GM12878 (cell line): ENCODE data around the gene EHMT2. TPM values are rescaled to one million over a fixed set of nuclear protein-coding genes. Genes with fewer than 3 reads are reported as not detected.
A peak's percentile ranks its signal among the peaks of the same experiment; 100 is the strongest.

ENCODE experiments used
- ATAC-seq: fragments of 200-7000 bp; cut with Tn5 transposase; 3 replicates; pipeline ENCODE4 v1.9.1; 2020; ENCODE audit warnings: mild to moderate bottlenecking, moderate library complexity
- BruUV-seq: library from RNA; stranded (reverse); fragments of 400-500 nt; replicated peaks from 2 replicates; lab custom pipeline; 2021; lab: Mats Ljungman, UMichigan
- CTCF ChIA-PET: fragments of 300-600 bp; sonication (Branson Sonifier 250); formaldehyde crosslinking; extraction: SDS; loops from one replicate; lab custom pipeline; 2021; ENCODE audit warnings: inconsistent platforms; lab: Yijun Ruan, JAX
- POLR2A ChIA-PET: fragments of 350-600 bp; formaldehyde crosslinking; extraction: SDS; loops from one replicate; lab custom pipeline; 2021; ENCODE audit warnings: inconsistent platforms; lab: Charles Lee
- RAD21 ChIA-PET: fragments of 300-600 bp; sonication (Branson Sonifier 250); formaldehyde crosslinking; loops from one replicate; lab custom pipeline; 2023; ENCODE audit warnings: antibody characterized with exemption; ENCODE audit not compliant: unreplicated experiment; lab: Charles Lee
- SMC1A ChIA-PET: fragments of 300-600 bp; sonication (Branson Sonifier 250); formaldehyde crosslinking; loops from one replicate; lab custom pipeline; 2023; ENCODE audit not compliant: unreplicated experiment, uncharacterized antibody; lab: Charles Lee
- DNase-seq: peaks from one replicate; pipeline ENCODE4 v3.0.0-alpha.2; 2011; ENCODE audit warnings: low read depth, low spot score
- FAIRE-seq: peaks from 3 replicates; lab custom pipeline; 2011; peaks lifted over from hg19 to GRCh38; lab: Jason Lieb, UNC
- H2AFZ ChIP-seq: 2 replicates; pipeline ENCODE4 v1.6.0; 2011; ENCODE audit warnings: low read depth, low read length, control low read depth; ENCODE audit not compliant: control insufficient read depth
- H3K27ac ChIP-seq: 2 replicates; pipeline ENCODE4 v1.5.1; 2011; ENCODE audit warnings: control low read depth; ENCODE audit not compliant: control insufficient read depth, insufficient read depth
- H3K27me3 ChIP-seq, 2 experiments: replicated peaks in 1 of 2; 2 replicates each; pipeline versions ENCODE4 v1.6.0 to v1.6.1; 2011; ENCODE audit warnings: low read length in 1 of 2; ENCODE audit not compliant: control insufficient read depth in 2 of 2, insufficient read depth in 2 of 2
- H3K36me3 ChIP-seq, 2 experiments: 2 replicates each; pipeline ENCODE4 v1.5.1; 2011; ENCODE audit warnings: low read length in 1 of 2; ENCODE audit not compliant: control insufficient read depth in 2 of 2, insufficient read depth in 2 of 2
- H3K4me1 ChIP-seq: 2 replicates; pipeline ENCODE4 v1.6.1; 2011; ENCODE audit warnings: mild to moderate bottlenecking, low read length, moderate library complexity, mixed read lengths; ENCODE audit not compliant: control insufficient read depth, insufficient read depth
- H3K4me2 ChIP-seq: 2 replicates; pipeline ENCODE4 v1.6.0; 2011; ENCODE audit warnings: control low read depth; ENCODE audit not compliant: control insufficient read depth, insufficient read depth
- H3K4me3 ChIP-seq: fragments of 200-600 bp; sonication (generic); 2 replicates; pipeline ENCODE4 v1.5.1; 2016
- H3K79me2 ChIP-seq: 2 replicates; pipeline ENCODE4 v1.6.0; 2011; ENCODE audit warnings: low read length; ENCODE audit not compliant: control insufficient read depth, insufficient read depth
- H3K9ac ChIP-seq: 2 replicates; pipeline ENCODE4 v1.8.0; 2011; ENCODE audit warnings: low read length, control low read depth, mixed read lengths; ENCODE audit not compliant: control insufficient read depth, insufficient read depth
- H3K9me3 ChIP-seq: replicated peaks from 3 replicates; pipeline ENCODE4 v1.5.1; 2011; ENCODE audit warnings: mild to moderate bottlenecking, low read length; ENCODE audit not compliant: control insufficient read depth, insufficient read depth
- H4K20me1 ChIP-seq: 2 replicates; pipeline ENCODE4 v1.6.0; 2011; ENCODE audit not compliant: control insufficient read depth, insufficient read depth
- ATF7 ChIP-seq: fragments of 450-650 bp; IDR thresholded peaks from 2 replicates; pipeline ENCODE4 v1.6.1; 2016; ENCODE audit warnings: low read depth, mild to moderate bottlenecking
- BCLAF1 ChIP-seq: fragments of 450-650 bp; IDR thresholded peaks from 2 replicates; pipeline ENCODE4 v1.6.1; 2017; ENCODE audit warnings: antibody characterized with exemption, mild to moderate bottlenecking, moderate library complexity
- EP300 ChIP-seq, 2 experiments: fragments of 150-350 bp in 1 of 2; IDR thresholded peaks; 2 replicates each; pipeline ENCODE4 v1.6.1; 2011 to 2012; ENCODE audit warnings: low read depth in 2 of 2, low read length in 2 of 2, borderline replicate concordance in 1 of 2, improper control_type of control experiment in 1 of 2, inconsistent platforms in 1 of 2; ENCODE audit not compliant: control insufficient read depth in 1 of 2
- ESRRA ChIP-seq: IDR thresholded peaks from 2 replicates; pipeline ENCODE4 v1.6.1; 2012; ENCODE audit warnings: mild to moderate bottlenecking, low read length, improper control_type of control experiment
- HCFC1 ChIP-seq: fragments of 150-350 bp; IDR thresholded peaks from 2 replicates; pipeline ENCODE4 v1.6.1; 2014; ENCODE audit warnings: low read length
- HDAC2 ChIP-seq: fragments of 200-600 bp; sonication (generic); IDR thresholded peaks from 2 replicates; pipeline ENCODE4 v1.6.1; 2017
- NFXL1 ChIP-seq: fragments of 450-650 bp; IDR thresholded peaks from 2 replicates; pipeline ENCODE4 v1.6.1; 2017; ENCODE audit warnings: antibody characterized with exemption, mild to moderate bottlenecking, borderline replicate concordance
- PAX5 ChIP-seq: IDR thresholded peaks from 2 replicates; pipeline ENCODE4 v1.6.1; 2011; ENCODE audit warnings: low read depth, low read length, borderline replicate concordance
- SMAD5 ChIP-seq: IDR thresholded peaks from 2 replicates; pipeline ENCODE4 v1.6.1; 2016; ENCODE audit warnings: antibody characterized with exemption, low read depth
- STAT1 ChIP-seq: fragments of 450-650 bp; conservative IDR thresholded peaks from 2 replicates; pipeline ENCODE4 v1.6.1; 2014; ENCODE audit warnings: antibody characterized with exemption, mild to moderate bottlenecking
- SUZ12 ChIP-seq: fragments of 200-600 bp; sonication (generic); IDR thresholded peaks from one replicate; pipeline ENCODE4 v1.6.1; 2018; ENCODE audit warnings: antibody characterized with exemption, mild to moderate bottlenecking; ENCODE audit not compliant: unreplicated experiment
- TCF7 ChIP-seq: IDR thresholded peaks from 2 replicates; pipeline ENCODE4 v1.6.1; 2014; ENCODE audit warnings: antibody characterized with exemption, borderline replicate concordance
- USF1 ChIP-seq: IDR thresholded peaks from 2 replicates; pipeline ENCODE4 v1.6.1; 2011; ENCODE audit warnings: borderline replicate concordance, low read depth, mild to moderate bottlenecking, moderate library complexity, mixed read lengths, low read length; ENCODE audit not compliant: insufficient read depth; ENCODE audit errors: extremely low read length
- ZBTB11 ChIP-seq: fragments of 450-650 bp; formaldehyde crosslinking; IDR thresholded peaks from 2 replicates; pipeline ENCODE4 v1.5.0; 2022; ENCODE audit warnings: mild to moderate bottlenecking, missing genetic modification characterization
- WGBS: methylation state at CpG from one replicate; pipeline ENCODE4 v1.1.6; 2016; ENCODE audit warnings: low lambda C conversion rate; ENCODE audit not compliant: insufficient replicate concordance, insufficient coverage; ENCODE audit errors: missing lambda C conversion rate; 5-methylcytosine and 5-hydroxymethylcytosine counted together
- in situ Hi-C: fragments of 300-500 bp; cut with MboI; formaldehyde crosslinking; loops from 9 replicates; pipeline ENCODE4 v1.14.3; 2018; ENCODE audit warnings: mixed read lengths
- intact Hi-C: fragments of 100-400 bp; cut with micrococcal nuclease; formaldehyde crosslinking; loops from one replicate; pipeline ENCODE4 v1.14.2; 2022; ENCODE audit not compliant: unreplicated experiment
- polyA plus RNA-seq, 11 experiments: library from polyadenylated mRNA; depleted of rRNA in 4 of 11; unstranded in 6 of 11; stranded (reverse) in 5 of 11; fragments of >200 nt; fragmentation: Nextera tagmentation in 4 of 11; fragmentation: Illumina TruSeq in 1 of 11; extraction: Ambion mirVana in 4 of 11; extraction: Trizol in 1 of 11; gene quantifications; 1 replicate in 1 of 11; 2 replicates in 10 of 11; pipeline versions ENCODE4 v1.2.1 to v1.2.3, GENCODE V29; 2011 to 2016; ENCODE audit warnings: inconsistent platforms in 2 of 11, missing spikeins in 2 of 11, low read depth in 1 of 11
- total RNA-seq, 4 experiments: library from RNA; depleted of rRNA in 3 of 4; stranded (reverse); fragments of >200 nt in 3 of 4; fragmentation: Illumina TruSeq in 1 of 4; extraction: Trizol in 1 of 4; gene quantifications; 2 replicates each; pipeline versions ENCODE4 v1.2.1 to v1.2.3, GENCODE V29; 2013 to 2021

EHMT2 gene
- total and polyA plus RNA-seq, 10 of the 15 experiments (the other 5 are each of a cell fraction or from before 2014, with no cell fraction given): 1.7 to 53.2 (median 36.3) TPM

- intact Hi-C loops (loop anchor here (5.0 kb wide), 2 partner anchors 34 to 164 kb away; partner anchors contain the start of genes CSNK2B, LY6G5B and VARS1), in situ Hi-C loops (loop anchor here (10.0 kb wide), 1 partner anchor 287 kb away; the partner anchor contains the start of genes ATP6V1G2, DDX39B and NFKBIL1)
- H2AFZ ChIP-seq: no peak overlapping the region
- ATAC-seq: no peak
- CTCF ChIA-PET: interaction anchor here (0.6 to 4.0 kb wide), 17 partner anchors 9 to 281 kb away, joined by 3 to 27 read pairs (median 8); partner anchors contain the start of genes C6orf47, HSPA1A, HSPA1L and LTB
- H3K4me2 ChIP-seq: peak overlapping the region; percentile 73
- 79% methylated on average over 15 of the region's 15 CpGs for WGBS
- peaks cover 7% of the 10 kb centered on the region for H3K4me1 ChIP-seq
- peak overlapping the region; percentile 59; the same call in 1 of the 2 replicates for H3K9ac ChIP-seq
- SMC1A ChIA-PET: interaction anchor here (0.8 to 3.7 kb wide), 22 partner anchors 16 to 291 kb away, joined by 3 to 30 read pairs (median 4); partner anchors contain the start of genes ATP6V1G2, CLIC1, HSPA1A and HSPA1L
- H3K36me3 ChIP-seq: no peaks in the 10 kb centered on the region
- RAD21 ChIA-PET: interaction anchor here (0.5 to 3.9 kb wide), 20 partner anchors 9 to 281 kb away, joined by 3 to 30 read pairs (median 9); partner anchors contain the start of genes ABHD16A, DDAH2, HSPA1A and HSPA1L
- no TSS peak for BruUV-seq
- no peak for DNase-seq
- H3K27me3 ChIP-seq: no peaks in the 10 kb centered on the region
- no peaks in the 10 kb centered on the region for H3K9me3 ChIP-seq
- no peaks in the 10 kb centered on the region for H4K20me1 ChIP-seq
- POLR2A ChIA-PET: interaction anchor here (0.5 to 10.9 kb wide), 20 partner anchors 8 to 335 kb away, joined by 3 to 122 read pairs (median 6); partner anchors contain the start of genes ABHD16A, CLIC1, HSPA1A and HSPA1L
- no peak overlapping the region; the same call in 1 of the 2 replicates for H3K27ac ChIP-seq
- peaks cover 51% of the 10 kb centered on the region for H3K79me2 ChIP-seq
- peak overlapping the region; percentile 79 for H3K4me3 ChIP-seq
- FAIRE-seq: no peak
- TF ChIP-seq TCF7: no peak
- TF ChIP-seq NFXL1: no peak
- no peak for TF ChIP-seq PAX5
- no peak for TF ChIP-seq ESRRA
- no peak for TF ChIP-seq ATF7
- TF ChIP-seq STAT1: no peak
- TF ChIP-seq BCLAF1: no peak
- TF ChIP-seq SUZ12: no peak
- TF ChIP-seq HCFC1: no peak
- TF ChIP-seq HDAC2: no peak
- TF ChIP-seq USF1: no peak
- TF ChIP-seq ZBTB11 (CRISPR knock-in tag): 0 out of 2 replicates have a peak, but pooled peaks have one; percentile 7
- no peak for TF ChIP-seq EP300 (IDR thresholded peaks at IDR 0.05; ENCODE audit: borderline replicate concordance in 1 of 2, control insufficient read depth in 1 of 2, low read depth in 2 of 2, low read length in 2 of 2)
- no peak for TF ChIP-seq SMAD5
Observed at GRCh38 chr6:31831350-31832215, 65.9 kb downstream of the EHMT2 start.
